Measurements from ENCODE around the gene ZFAND6. TPM values are rescaled to one million over a fixed set of nuclear protein-coding genes. Genes with fewer than 3 reads are reported as not detected.

ZFAND6 gene
- polyA plus RNA-seq, 3 donors = 41.6 to 106 (median 99.6) TPM

- Histone ChIP-seq H3K9ac (ENCODE audit: insufficient read depth, low read length, poor library complexity, severe bottlenecking) (no peak overlapping the region), H4K20me1 (ENCODE audit: insufficient read depth, low read length) (no peaks in the 10 kb centered on the region), H3K27me3 (ENCODE audit: control insufficient read depth in 2 of 2, insufficient read depth in 2 of 2, low read length in 2 of 2) (no peaks in the 10 kb centered on the region), H3K4me3 (replicated peaks in 1 of 3; ENCODE audit: low read depth in 2 of 3, low read length in 3 of 3) (no peak overlapping the region), H2AFZ (ENCODE audit: insufficient read depth, low read depth, low read length, poor library complexity, severe bottlenecking) (no peak overlapping the region), H3K4me2 (replicated peaks; ENCODE audit: extremely low read depth, low read length, poor library complexity, severe bottlenecking) (no peak overlapping the region), H3K4me1 (ENCODE audit: control insufficient read depth in 1 of 2, insufficient read depth in 2 of 2, low read length in 2 of 2) (peaks cover 0 to 2% of the 10 kb centered on the region in 2 donors), H3K9me3 (replicated peaks in 1 of 2; ENCODE audit: control insufficient read depth in 1 of 2, insufficient read depth in 1 of 2, low read length in 2 of 2) (no peaks in the 10 kb centered on the region), H3K27ac (ENCODE audit: low read depth in 1 of 2, low read length in 2 of 2) (no peak overlapping the region), H3K79me2 (ENCODE audit: insufficient read depth, low read length) (no peaks in the 10 kb centered on the region), H3K36me3 (replicated peaks in 1 of 2; ENCODE audit: control insufficient read depth in 1 of 2, insufficient read depth in 2 of 2, low read length in 2 of 2) (no peaks in the 10 kb centered on the region)
- DNase-seq = no peak
- intact Hi-C loops (cut with micrococcal nuclease) = no loop called here
- WGBS (ENCODE audit: insufficient coverage) = no CpG with 5 or more reads among the region's 2 CpGs
- H3K36me3 Mint-ChIP-seq = no peaks in the 10 kb centered on the region
- H3K27ac Mint-ChIP-seq = no peak overlapping the region
- peaks cover 4% of the 10 kb centered on the region for H3K4me1 Mint-ChIP-seq
- no peak overlapping the region for H3K4me3 Mint-ChIP-seq
- TF ChIP-seq, protein P1, sequence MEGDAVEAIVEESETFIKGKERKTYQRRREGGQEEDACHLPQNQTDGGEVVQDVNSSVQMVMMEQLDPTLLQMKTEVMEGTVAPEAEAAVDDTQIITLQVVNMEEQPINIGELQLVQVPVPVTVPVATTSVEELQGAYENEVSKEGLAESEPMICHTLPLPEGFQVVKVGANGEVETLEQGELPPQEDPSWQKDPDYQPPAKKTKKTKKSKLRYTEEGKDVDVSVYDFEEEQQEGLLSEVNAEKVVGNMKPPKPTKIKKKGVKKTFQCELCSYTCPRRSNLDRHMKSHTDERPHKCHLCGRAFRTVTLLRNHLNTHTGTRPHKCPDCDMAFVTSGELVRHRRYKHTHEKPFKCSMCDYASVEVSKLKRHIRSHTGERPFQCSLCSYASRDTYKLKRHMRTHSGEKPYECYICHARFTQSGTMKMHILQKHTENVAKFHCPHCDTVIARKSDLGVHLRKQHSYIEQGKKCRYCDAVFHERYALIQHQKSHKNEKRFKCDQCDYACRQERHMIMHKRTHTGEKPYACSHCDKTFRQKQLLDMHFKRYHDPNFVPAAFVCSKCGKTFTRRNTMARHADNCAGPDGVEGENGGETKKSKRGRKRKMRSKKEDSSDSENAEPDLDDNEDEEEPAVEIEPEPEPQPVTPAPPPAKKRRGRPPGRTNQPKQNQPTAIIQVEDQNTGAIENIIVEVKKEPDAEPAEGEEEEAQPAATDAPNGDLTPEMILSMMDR (IDR thresholded peaks at IDR 0.05) = no peak
- no peaks in the 10 kb centered on the region for H3K27me3 Mint-ChIP-seq (ENCODE audit: low read depth in 3 of 3)
- no peaks in the 10 kb centered on the region for H3K9me3 Mint-ChIP-seq
Measured at GRCh38 chr15:80049046-80049445, 10.4 kb upstream of the ZFAND6 start.

DNA sequence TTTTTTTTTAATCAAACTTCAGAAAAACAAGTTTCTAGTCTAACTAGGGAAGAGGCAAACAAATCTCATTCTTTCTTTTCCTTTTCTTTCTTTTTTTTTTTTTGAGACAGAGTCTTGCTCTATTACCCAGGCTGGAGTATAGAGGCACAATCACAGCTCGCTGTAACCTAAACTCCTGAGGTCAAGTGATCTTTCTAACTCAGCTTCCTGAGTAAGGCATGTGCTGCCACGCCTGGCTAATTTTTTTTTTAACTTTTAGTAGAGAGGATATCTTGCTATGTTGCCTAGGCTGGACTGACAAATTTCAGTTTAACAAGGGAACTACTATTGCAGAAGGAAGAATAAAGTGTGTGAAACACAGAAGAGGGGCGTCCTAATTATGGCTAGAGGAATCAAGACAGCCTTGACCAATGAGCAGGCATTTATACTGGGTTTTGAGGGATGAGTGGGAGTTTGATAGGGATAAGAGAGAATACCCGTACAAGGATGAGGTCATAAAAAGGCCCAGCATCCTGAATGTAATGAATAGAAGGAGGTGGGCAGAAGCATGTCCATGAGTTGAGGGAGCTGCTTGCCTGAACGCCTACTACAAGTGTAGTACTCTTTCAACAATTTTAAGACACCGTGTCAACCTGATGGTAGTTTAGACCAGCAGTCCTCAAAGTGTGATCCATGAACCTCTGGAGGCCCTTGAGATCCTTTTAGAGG, 6.7 kb upstream of the ZFAND6 start:
- no peak overlapping the region for H3K4me2 ChIP-seq (replicated peaks; ENCODE audit: extremely low read depth, low read length, poor library complexity, severe bottlenecking)
- intact Hi-C loops (cut with micrococcal nuclease) = no loop called here
- H3K27ac ChIP-seq (ENCODE audit: low read depth in 1 of 2, low read length in 2 of 2) = no peak overlapping the region
- no peaks in the 10 kb centered on the region for H3K79me2 ChIP-seq (ENCODE audit: insufficient read depth, low read length)
- H3K9ac ChIP-seq (ENCODE audit: insufficient read depth, low read length, poor library complexity, severe bottlenecking) = no peak overlapping the region
- Mint-ChIP-seq H3K27ac (no peak overlapping the region), H3K9me3 (no peaks in the 10 kb centered on the region), H3K4me1 (peaks cover 9% of the 10 kb centered on the region), H3K27me3 (ENCODE audit: low read depth in 3 of 3) (peaks cover 0 to 2% (median 1%) of the 10 kb centered on the region in 3 donors), H3K36me3 (no peaks in the 10 kb centered on the region), H3K4me3 (no peak overlapping the region)
- no peaks in the 10 kb centered on the region for H3K9me3 ChIP-seq (replicated peaks in 1 of 2; ENCODE audit: control insufficient read depth in 1 of 2, insufficient read depth in 1 of 2, low read length in 2 of 2)
- peaks cover 0 to 6% of the 10 kb centered on the region in 2 donors for H3K4me1 ChIP-seq (ENCODE audit: control insufficient read depth in 1 of 2, insufficient read depth in 2 of 2, low read length in 2 of 2)
- H2AFZ ChIP-seq (ENCODE audit: insufficient read depth, low read depth, low read length, poor library complexity, severe bottlenecking) = no peak overlapping the region
- H4K20me1 ChIP-seq (ENCODE audit: insufficient read depth, low read length) = no peaks in the 10 kb centered on the region
- no peak for DNase-seq
- no peaks in the 10 kb centered on the region for H3K27me3 ChIP-seq (ENCODE audit: control insufficient read depth in 2 of 2, insufficient read depth in 2 of 2, low read length in 2 of 2)
- no peak overlapping the region for H3K4me3 ChIP-seq (replicated peaks in 1 of 3; ENCODE audit: low read depth in 2 of 3, low read length in 3 of 3)
- TF ChIP-seq, protein P1 (IDR thresholded peaks at IDR 0.05) = no peak
- 64% methylated on average over 5 of the region's 6 CpGs for WGBS (ENCODE audit: insufficient coverage)
- H3K36me3 ChIP-seq (replicated peaks in 1 of 2; ENCODE audit: control insufficient read depth in 1 of 2, insufficient read depth in 2 of 2, low read length in 2 of 2) = no peaks in the 10 kb centered on the region

All from CD14-positive monocyte (primary cell).